Glutamatergic neuron (in vitro differentiated cells): Measurements from ENCODE around the gene PAOX. TPM values are rescaled to one million over a fixed set of nuclear protein-coding genes. Genes with fewer than 3 reads are reported as not detected.

ENCODE experiments used
- DNase-seq: peaks from one replicate; pipeline ENCODE4 v3.0.0; 2022
- H3K27ac Mint-ChIP-seq: one replicate; pipeline ENCODE4 v1.8.0; 2020; ENCODE audit warnings: mild to moderate bottlenecking, mixed read lengths, inconsistent platforms; ENCODE audit not compliant: unreplicated experiment
- H3K27me3 Mint-ChIP-seq: one replicate; pipeline ENCODE4 v1.8.0; 2020; ENCODE audit warnings: mild to moderate bottlenecking, moderate library complexity, mixed read lengths, inconsistent platforms; ENCODE audit not compliant: unreplicated experiment
- H3K36me3 Mint-ChIP-seq: one replicate; pipeline ENCODE4 v1.8.0; 2020; ENCODE audit warnings: mild to moderate bottlenecking, mixed read lengths, inconsistent platforms; ENCODE audit not compliant: unreplicated experiment
- H3K4me1 Mint-ChIP-seq: one replicate; pipeline ENCODE4 v1.8.0; 2020; ENCODE audit warnings: mild to moderate bottlenecking, low read depth, mixed read lengths, inconsistent platforms; ENCODE audit not compliant: unreplicated experiment
- H3K4me3 Mint-ChIP-seq: one replicate; pipeline ENCODE4 v1.8.0; 2020; ENCODE audit warnings: mild to moderate bottlenecking, mixed read lengths, inconsistent platforms; ENCODE audit not compliant: unreplicated experiment
- H3K9me3 Mint-ChIP-seq: one replicate; pipeline ENCODE4 v1.8.0; 2020; ENCODE audit warnings: mild to moderate bottlenecking, moderate library complexity, mixed read lengths, inconsistent platforms; ENCODE audit not compliant: unreplicated experiment
- CTCF ChIP-seq: fragments of 200-600 bp; sonication (generic); IDR thresholded peaks from one replicate; pipeline ENCODE4 v1.5.0; 2021; ENCODE audit not compliant: partially characterized antibody, unreplicated experiment
- total RNA-seq: library from RNA; stranded (reverse); fragmentation: NEBNext Ultra II Directional; extraction: Animal tissue kit (Norgen Biotek cat#: 25700); gene quantifications from one replicate; pipeline ENCODE4 v1.2.1, GENCODE V29; 2021; ENCODE audit not compliant: unreplicated experiment

PAOX gene
- total RNA-seq, 1 donor from 2014 or later: 12.7 TPM

GRCh38 chr10:133396035-133396624 is 17.1 kb downstream of the PAOX start:
- H3K4me3 Mint-ChIP-seq: peak overlapping the region; percentile 97
- H3K36me3 Mint-ChIP-seq: no peaks in the 10 kb centered on the region
- H3K4me1 Mint-ChIP-seq: peaks cover 4% of the 10 kb centered on the region
- no peak for DNase-seq
- no peak for TF ChIP-seq CTCF
- no peaks in the 10 kb centered on the region for H3K27me3 Mint-ChIP-seq
- peak overlapping the region; percentile 35 for H3K27ac Mint-ChIP-seq
- H3K9me3 Mint-ChIP-seq: peaks cover 7% of the 10 kb centered on the region

GRCh38 chr10:133397938-133398337 is 18.9 kb downstream of the PAOX start:
- Mint-ChIP-seq H3K4me1 (peaks cover 4% of the 10 kb centered on the region), H3K4me3 (no peak overlapping the region), H3K27ac (no peak overlapping the region), H3K9me3 (peaks cover 7% of the 10 kb centered on the region), H3K36me3 (peaks cover 6% of the 10 kb centered on the region), H3K27me3 (no peaks in the 10 kb centered on the region)
- no peak for TF ChIP-seq CTCF
- DNase-seq: no peak

GRCh38 chr10:133399123-133399601 is 20.1 kb downstream of the PAOX start:
- Mint-ChIP-seq H3K4me1 (peaks cover 4% of the 10 kb centered on the region), H3K9me3 (peaks cover 3% of the 10 kb centered on the region), H3K36me3 (peaks cover 12% of the 10 kb centered on the region), H3K27me3 (peaks cover 3% of the 10 kb centered on the region), H3K27ac (no peak overlapping the region), H3K4me3 (no peak overlapping the region)
- DNase-seq: no peak
- no peak for TF ChIP-seq CTCF

- Mint-ChIP-seq H3K27ac (peak overlapping the region; percentile 40), H3K4me1 (no peaks in the 10 kb centered on the region), H3K36me3 (peaks cover 12% of the 10 kb centered on the region), H3K4me3 (no peak overlapping the region), H3K27me3 (peaks cover 3% of the 10 kb centered on the region), H3K9me3 (no peaks in the 10 kb centered on the region)
- TF ChIP-seq CTCF: no peak
- no peak for DNase-seq
Observed at GRCh38 chr10:133400624-133401424, 21.8 kb downstream of the PAOX start.

GRCh38 chr10:133401500-133401899 is 22.4 kb downstream of the PAOX start:
- TF ChIP-seq CTCF: no peak
- no peak overlapping the region for H3K4me3 Mint-ChIP-seq

More at GRCh38 chr10:133401500-133401899, 22.4 kb downstream of the PAOX start:
- peaks cover 12% of the 10 kb centered on the region for H3K36me3 Mint-ChIP-seq
- H3K27ac Mint-ChIP-seq: no peak overlapping the region
- no peaks in the 10 kb centered on the region for H3K9me3 Mint-ChIP-seq
- no peaks in the 10 kb centered on the region for H3K4me1 Mint-ChIP-seq
- no peak for DNase-seq
- peaks cover 3% of the 10 kb centered on the region for H3K27me3 Mint-ChIP-seq
